Measurements from ENCODE around the gene GFPT2. TPM values are rescaled to one million over a fixed set of nuclear protein-coding genes. Genes with fewer than 3 reads are reported as not detected.

The GFPT2 gene
- polyA plus RNA-seq, 2 of the 4 experiments (the other 2 are of a cell fraction): 24.4 to 38.0 TPM

DNA sequence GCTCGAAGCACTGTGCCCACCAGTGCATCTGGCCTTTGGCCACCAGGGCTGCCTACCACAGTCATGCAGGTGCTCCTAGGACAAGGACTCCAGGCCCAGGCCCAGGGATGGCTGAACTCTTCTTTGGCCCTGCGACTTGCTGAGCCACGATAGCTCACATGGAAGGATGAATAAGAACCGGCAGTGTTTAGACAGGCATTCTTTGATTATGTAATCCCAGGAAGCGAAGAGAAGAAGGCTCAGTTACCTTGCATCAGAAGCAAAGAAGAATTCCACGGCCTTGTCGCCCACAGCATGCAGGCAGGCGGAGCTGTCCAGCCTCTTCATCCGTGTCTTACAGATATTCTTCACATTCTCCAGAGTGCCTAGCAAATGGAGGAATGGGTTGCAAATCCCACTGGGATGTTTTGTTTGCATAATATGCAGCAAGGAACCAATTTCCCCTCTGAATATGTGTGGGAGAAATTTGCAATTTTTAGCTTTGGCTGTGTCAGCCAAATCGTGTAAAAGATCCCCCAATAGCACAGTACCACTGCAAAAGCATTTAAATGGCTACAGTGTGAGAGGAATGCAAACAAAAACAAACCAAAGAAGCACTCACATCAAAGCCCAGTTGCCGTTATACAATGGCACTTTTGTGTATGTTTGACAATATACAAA is 29.1 kb downstream of the GFPT2 start:
- no peak overlapping the region for H3K4me3 ChIP-seq
- WGBS (ENCODE audit: missing lambda C conversion rate): 54% methylated on average over 11 of the region's 11 CpGs
- ATAC-seq (peak in 1 of 2 experiments; percentile 17; a peak in 3 of 6 replicates), DNase-seq (ENCODE audit: low read depth in 1 of 2, low spot score in 1 of 2) (peak in 1 of 2 experiments; percentile 20), FAIRE-seq (no peak)
- peaks cover 20% of the 10 kb centered on the region for H3K4me1 ChIP-seq
- H3K9me3 ChIP-seq: no peaks in the 10 kb centered on the region
- TF ChIP-seq CEBPB (IDR thresholded peaks at IDR 0.05) (peak in 1 of 2 experiments; percentile 35; a peak in 1 of 4 replicates), RARB (CRISPR knock-in tag; IDR thresholded peaks at IDR 0.05) (no peak), SMC3 (IDR thresholded peaks at IDR 0.05) (no peak), CHD2 (IDR thresholded peaks at IDR 0.05; ENCODE audit: low read length, partially characterized antibody) (no peak), GATA3 (IDR thresholded peaks at IDR 0.05; ENCODE audit: borderline replicate concordance) (no peak), ESRRA (IDR thresholded peaks at IDR 0.05; ENCODE audit: borderline replicate concordance, low read length) (no peak), EP300 (IDR thresholded peaks at IDR 0.05) (peak in 1 of 2 experiments; percentile 20; a peak in 1 of 5 replicates), REST (IDR thresholded peaks at IDR 0.05) (no peak), PBX3 (IDR thresholded peaks at IDR 0.05) (no peak), BHLHE40 (IDR thresholded peaks at IDR 0.05; ENCODE audit: low read depth, low read length) (no peak), FOSB (CRISPR knock-in tag; IDR thresholded peaks at IDR 0.05) (no peak), JUN (IDR thresholded peaks at IDR 0.05) (peak in 1 of 2 experiments; percentile 22; a peak in 1 of 5 replicates), HOXB13 (CRISPR knock-in tag; IDR thresholded peaks at IDR 0.05; ENCODE audit: low read depth) (no peak), FOSL2 (IDR thresholded peaks at IDR 0.05) (no peak), FOSL2 (CRISPR knock-in tag; IDR thresholded peaks at IDR 0.05) (no peak), RFX5 (IDR thresholded peaks at IDR 0.05) (no peak), RCOR1 (IDR thresholded peaks at IDR 0.05; ENCODE audit: low read depth, low read length) (no peak), ZFP36 (IDR thresholded peaks at IDR 0.05; ENCODE audit: borderline replicate concordance, partially characterized antibody) (no peak), RAD21 (conservative IDR thresholded peaks at IDR 0.05 in 1 of 2, IDR thresholded peaks at IDR 0.05 in 1 of 2) (no peak), MYC (IDR thresholded peaks at IDR 0.05; ENCODE audit: borderline replicate concordance, low read length) (no peak), KDM5A (IDR thresholded peaks at IDR 0.05) (no peak)
- TF ChIP-seq, protein P1, sequence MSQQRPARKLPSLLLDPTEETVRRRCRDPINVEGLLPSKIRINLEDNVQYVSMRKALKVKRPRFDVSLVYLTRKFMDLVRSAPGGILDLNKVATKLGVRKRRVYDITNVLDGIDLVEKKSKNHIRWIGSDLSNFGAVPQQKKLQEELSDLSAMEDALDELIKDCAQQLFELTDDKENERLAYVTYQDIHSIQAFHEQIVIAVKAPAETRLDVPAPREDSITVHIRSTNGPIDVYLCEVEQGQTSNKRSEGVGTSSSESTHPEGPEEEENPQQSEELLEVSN (IDR thresholded peaks at IDR 0.05; ENCODE audit: borderline replicate concordance, low read depth): no peak
- POLR2A ChIA-PET: no interaction called here
- CTCF ChIA-PET: interaction anchor here (0.6 to 14.9 kb wide), 14 partner anchors 8 to 234 kb away, joined by 3 to 250 read pairs (median 4); partner anchors contain the start of gene MAPK9
- H3K4me2 ChIP-seq: peak overlapping the region; percentile 26; the same call in 1 of the 3 replicates
- peak overlapping the region; percentile 42 to 67; a peak in 5 of 6 replicates for H3K27ac ChIP-seq

GRCh38 chr5:180323160-180323559 is 30.0 kb downstream of the GFPT2 start:
- ATAC-seq: no peak
- WGBS (ENCODE audit: missing lambda C conversion rate): 94% methylated on average over 14 of the region's 14 CpGs
- Histone ChIP-seq H3K9me3 (no peaks in the 10 kb centered on the region), H3K4me1 (peaks cover 13% of the 10 kb centered on the region), H3K4me2 (no peak overlapping the region), H3K27ac (peak overlapping the region in 1 of 2 experiments; percentile 67; a peak in 3 of 6 replicates), H3K4me3 (no peak overlapping the region)
- POLR2A ChIA-PET: no interaction called here
- TF ChIP-seq TP53 (CRISPR knock-in tag; IDR thresholded peaks at IDR 0.05) (no peak), RAD21 (conservative IDR thresholded peaks at IDR 0.05 in 1 of 2, IDR thresholded peaks at IDR 0.05 in 1 of 2) (no peak), RARB (CRISPR knock-in tag; IDR thresholded peaks at IDR 0.05) (no peak), REST (IDR thresholded peaks at IDR 0.05) (no peak), TFCP2L1 (CRISPR knock-in tag; IDR thresholded peaks at IDR 0.05) (no peak), SMC3 (IDR thresholded peaks at IDR 0.05) (no peak), NFE2L2 (conservative IDR thresholded peaks at IDR 0.05; ENCODE audit: low read length) (no peak)
- TF ChIP-seq, protein P2, sequence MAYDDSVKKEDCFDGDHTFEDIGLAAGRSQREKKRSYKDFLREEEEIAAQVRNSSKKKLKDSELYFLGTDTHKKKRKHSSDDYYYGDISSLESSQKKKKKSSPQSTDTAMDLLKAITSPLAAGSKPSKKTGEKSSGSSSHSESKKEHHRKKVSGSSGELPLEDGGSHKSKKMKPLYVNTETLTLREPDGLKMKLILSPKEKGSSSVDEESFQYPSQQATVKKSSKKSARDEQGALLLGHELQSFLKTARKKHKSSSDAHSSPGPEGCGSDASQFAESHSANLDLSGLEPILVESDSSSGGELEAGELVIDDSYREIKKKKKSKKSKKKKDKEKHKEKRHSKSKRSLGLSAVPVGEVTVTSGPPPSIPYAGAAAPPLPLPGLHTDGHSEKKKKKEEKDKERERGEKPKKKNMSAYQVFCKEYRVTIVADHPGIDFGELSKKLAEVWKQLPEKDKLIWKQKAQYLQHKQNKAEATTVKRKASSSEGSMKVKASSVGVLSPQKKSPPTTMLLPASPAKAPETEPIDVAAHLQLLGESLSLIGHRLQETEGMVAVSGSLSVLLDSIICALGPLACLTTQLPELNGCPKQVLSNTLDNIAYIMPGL (CRISPR knock-in tag; IDR thresholded peaks at IDR 0.05; ENCODE audit: borderline replicate concordance): no peak
- FAIRE-seq: no peak
- CTCF ChIA-PET: interaction anchor here (0.7 to 14.9 kb wide), 9 partner anchors 7 to 342 kb away, joined by 3 to 250 read pairs (median 3); partner anchors contain the start of gene MAPK9
- no peak for DNase-seq (ENCODE audit: low read depth in 1 of 2, low spot score in 1 of 2)
